HG02840 (cell line): ENCODE measurements around the gene BCL7A.
"Not testable (repeated sequence)": the region's sequence is repeated elsewhere in the genome, so short reads cannot be mapped to it uniquely, and the experiment has no call there.

Source experiments
- ATAC-seq: cut with Tn5 transposase; IDR thresholded peaks from one replicate; pipeline ENCODE4 v1.9.1; 2021; ENCODE audit warnings: mild to moderate bottlenecking, moderate library complexity, moderate number of reproducible peaks; ENCODE audit not compliant: unreplicated experiment, low FRiP score

Gene BCL7A

GRCh38 chr12:122089077-122089476 lies 67.4 kb downstream of the BCL7A start:
- no peak for ATAC-seq

- ATAC-seq = no peak
These were observed 69.3 kb downstream of the BCL7A start for GRCh38 chr12:122090759-122091515.

GRCh38 chr12:122093098-122093883 lies 71.6 kb downstream of the BCL7A start:
- no peak for ATAC-seq

GRCh38 chr12:122094137-122094734 lies 72.6 kb downstream of the BCL7A start:
- no peak for ATAC-seq

- ATAC-seq = no peak
These were observed 73.3 kb downstream of the BCL7A start for GRCh38 chr12:122094735-122095631.

- ATAC-seq = no peak
These were observed 74.3 kb downstream of the BCL7A start for GRCh38 chr12:122096014-122096413.

GRCh38 chr12:122096591-122097149 lies 75.0 kb downstream of the BCL7A start:
- no peak for ATAC-seq

- no peak for ATAC-seq
These were observed 75.9 kb downstream of the BCL7A start for GRCh38 chr12:122097584-122097926.

GRCh38 chr12:122097927-122098756 lies 76.5 kb downstream of the BCL7A start:
- no peak for ATAC-seq

GRCh38 chr12:122099280-122099749 lies 77.6 kb downstream of the BCL7A start:
- no peak for ATAC-seq

- ATAC-seq = no peak
These were observed 78.2 kb downstream of the BCL7A start for GRCh38 chr12:122099856-122100255.

GRCh38 chr12:122100568-122100967 lies 78.9 kb downstream of the BCL7A start:
- ATAC-seq = no peak

- ATAC-seq = no peak
These were observed 80.6 kb downstream of the BCL7A start for GRCh38 chr12:122102331-122102730.

GRCh38 chr12:122104844-122105243 lies 83.2 kb downstream of the BCL7A start:
- no peak for ATAC-seq

- not testable (repeated sequence) for ATAC-seq
These were observed 83.8 kb downstream of the BCL7A start for GRCh38 chr12:122105496-122105895.

- ATAC-seq = no peak
These were observed 85.2 kb downstream of the BCL7A start for GRCh38 chr12:122106843-122107242.

- no peak for ATAC-seq
These were observed 85.6 kb downstream of the BCL7A start for GRCh38 chr12:122107261-122107660.

GRCh38 chr12:122111089-122111641 lies 89.5 kb downstream of the BCL7A start:
- ATAC-seq = no peak
